Fibroblast of the aortic adventitia (primary cell): ENCODE measurements around the gene MOAP1. TPM values are rescaled to one million over a fixed set of nuclear protein-coding genes. Genes with fewer than 3 reads are reported as not detected.
"Not testable (repeated sequence)": the region's sequence is repeated elsewhere in the genome, so short reads cannot be mapped to it uniquely, and the experiment has no call there.

Source experiments
- DNase-seq: peaks from one replicate; pipeline ENCODE4 v3.0.0-alpha.2; 2010; ENCODE audit warnings: low read depth
- H3K4me3 ChIP-seq: 2 replicates; pipeline ENCODE4 v1.5.1; 2011; ENCODE audit warnings: low read depth, mild to moderate bottlenecking, control low read depth, low read length, moderate library complexity
- CTCF ChIP-seq: IDR thresholded peaks from 2 replicates; pipeline ENCODE4 v1.5.1; 2011; ENCODE audit warnings: mild to moderate bottlenecking, low read length, control low read depth, inconsistent platforms; ENCODE audit not compliant: insufficient read depth
- total RNA-seq: library from RNA; depleted of rRNA; stranded (reverse); fragments of >200 nt; gene quantifications from 2 replicates; pipeline ENCODE4 v1.2.3, GENCODE V29; 2012; ENCODE audit warnings: low replicate concordance

Gene MOAP1
- total RNA-seq, 1 donor = 12.7 TPM

- H3K4me3 ChIP-seq = no peak overlapping the region
- no peak for TF ChIP-seq CTCF
- no peak for DNase-seq
Measured at GRCh38 chr14:93163564-93163963, 21.1 kb downstream of the MOAP1 start.

- DNase-seq = no peak
- no peak for TF ChIP-seq CTCF
- H3K4me3 ChIP-seq = no peak overlapping the region
Measured at GRCh38 chr14:93161411-93161940, 23.2 kb downstream of the MOAP1 start.

GRCh38 chr14:93160353-93160801 lies 24.3 kb downstream of the MOAP1 start:
- no peak overlapping the region for H3K4me3 ChIP-seq
- peak; percentile 10 for DNase-seq
- TF ChIP-seq CTCF = peak; percentile 58

GRCh38 chr14:93159625-93160352 lies 24.9 kb downstream of the MOAP1 start:
- DNase-seq, H3K4me3 ChIP-seq: not testable (repeated sequence)

GRCh38 chr14:93158349-93158748 lies 26.3 kb downstream of the MOAP1 start:
- not testable (repeated sequence) for DNase-seq, H3K4me3 ChIP-seq

GRCh38 chr14:93156693-93157369 lies 27.9 kb downstream of the MOAP1 start:
- DNase-seq = no peak
- TF ChIP-seq CTCF = no peak
- no peak overlapping the region for H3K4me3 ChIP-seq

- no peak for DNase-seq
- TF ChIP-seq CTCF = no peak
Measured at GRCh38 chr14:93155667-93156066, 29.0 kb downstream of the MOAP1 start.

More at GRCh38 chr14:93155667-93156066, 29.0 kb downstream of the MOAP1 start:
- no peak overlapping the region for H3K4me3 ChIP-seq
